Subcutaneous abdominal adipose tissue (tissue), 5 donors: ENCODE results near the gene XIRP2.
"Not testable (repeated sequence)": the region's sequence is repeated elsewhere in the genome, so short reads cannot be mapped to it uniquely, and the experiment has no call there.

Source experiments
- H3K27ac ChIP-seq: one replicate; pipeline ENCODE4 v1.7.0; 2013; ENCODE audit warnings: low read depth, mild to moderate bottlenecking, inconsistent platforms, low read length, moderate library complexity
- H3K27me3 ChIP-seq, 5 donors: one replicate each; pipeline ENCODE4 v1.7.0; 2013; ENCODE audit warnings: low read length in 5 of 5, inconsistent platforms in 1 of 5; ENCODE audit not compliant: control insufficient read depth in 5 of 5, insufficient read depth in 4 of 5
- H3K36me3 ChIP-seq, 5 donors: one replicate each; pipeline ENCODE4 v1.7.0; 2013; ENCODE audit warnings: low read length in 5 of 5; ENCODE audit not compliant: control insufficient read depth in 5 of 5, insufficient read depth in 5 of 5
- H3K4me1 ChIP-seq, 5 donors: one replicate each; pipeline ENCODE4 v1.7.0; 2013; ENCODE audit warnings: low read length in 5 of 5, mild to moderate bottlenecking in 3 of 5, moderate library complexity in 1 of 5; ENCODE audit not compliant: control insufficient read depth in 5 of 5, insufficient read depth in 5 of 5
- H3K4me3 ChIP-seq, 5 donors: one replicate each; pipeline ENCODE4 v1.7.0; 2013; ENCODE audit warnings: low read length in 5 of 5, low read depth in 1 of 5
- H3K9ac ChIP-seq, 5 donors: one replicate each; pipeline ENCODE4 v1.7.0; 2013; ENCODE audit warnings: low read length in 5 of 5, mild to moderate bottlenecking in 4 of 5, moderate library complexity in 3 of 5
- H3K9me3 ChIP-seq, 5 donors: one replicate each; pipeline ENCODE4 v1.7.0; 2013; ENCODE audit warnings: low read length in 5 of 5; ENCODE audit not compliant: control insufficient read depth in 5 of 5
- donor health status: healthy.
- donor health status: healthy.
- donor health status: healthy.
- donor health status: healthy.
- donor health status: healthy.

Gene XIRP2

DNA sequence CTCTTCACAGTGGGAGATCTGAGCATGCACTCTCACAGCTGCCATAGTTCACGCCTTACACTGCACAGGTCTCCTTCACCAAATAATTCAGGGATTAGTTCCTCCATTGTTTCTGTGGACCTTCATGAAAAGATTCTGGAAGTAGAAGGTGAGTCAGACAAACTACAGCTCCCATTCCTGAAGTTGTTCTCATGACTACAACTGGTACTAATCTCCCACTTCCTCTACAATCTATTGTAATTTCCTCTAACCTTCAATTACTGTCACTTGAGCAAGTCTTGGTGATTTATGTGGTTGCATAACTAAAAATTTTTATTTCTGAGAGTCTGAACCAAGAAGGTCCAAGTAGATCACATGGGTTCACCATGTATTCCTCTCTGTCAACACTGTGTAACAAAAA, 128.7 kb downstream of the XIRP2 start:
- H3K4me1 ChIP-seq: no peaks in the 10 kb centered on the region
- no peak overlapping the region for H3K9ac ChIP-seq
- peaks cover 0 to 4% (median 0%) of the 10 kb centered on the region in 5 donors for H3K9me3 ChIP-seq
- H3K36me3 ChIP-seq: no peaks in the 10 kb centered on the region
- H3K27ac ChIP-seq: no peak overlapping the region
- H3K4me3 ChIP-seq: peak overlapping the region in 1 of 5 donors; percentile 17
- no peaks in the 10 kb centered on the region for H3K27me3 ChIP-seq

DNA sequence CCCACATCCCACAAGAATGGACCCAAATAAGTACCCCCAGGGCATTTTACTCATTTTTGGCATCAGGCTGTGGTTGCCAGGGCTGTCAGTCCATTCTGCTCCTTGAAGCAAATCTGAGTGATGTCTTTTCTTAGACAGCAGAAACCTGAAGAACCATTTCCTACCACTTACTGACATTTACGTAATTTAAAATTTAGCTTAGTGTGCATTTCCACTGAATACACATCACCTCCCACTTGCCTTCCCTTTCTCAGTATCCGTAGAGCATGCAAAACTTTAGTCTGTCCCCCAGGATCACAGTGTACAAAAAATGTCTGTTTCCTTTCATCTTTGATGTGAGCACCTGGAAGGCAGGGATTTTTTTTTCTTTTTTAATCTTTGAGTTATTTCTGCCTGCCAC, 130.3 kb downstream of the XIRP2 start:
- Histone ChIP-seq H3K27me3 (no peaks in the 10 kb centered on the region), H3K27ac (no peak overlapping the region)

DNA sequence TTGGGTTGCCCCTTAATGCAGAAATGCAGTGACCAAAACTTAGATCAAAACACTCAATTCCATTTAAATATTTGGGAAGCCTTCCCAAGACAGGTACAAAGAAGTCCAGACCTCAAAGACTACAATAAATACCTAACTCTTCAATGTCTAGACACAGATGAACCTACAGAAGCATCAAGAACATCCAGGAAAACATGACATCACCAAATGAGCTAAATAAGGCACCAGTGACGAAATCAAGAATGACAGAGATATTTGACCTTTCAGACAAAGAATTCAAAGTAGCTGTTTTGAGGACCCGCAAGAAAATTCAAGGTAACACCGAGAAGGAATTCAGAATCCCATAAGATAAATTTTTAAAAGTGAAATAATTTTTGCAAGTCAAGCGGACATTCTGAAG, 140.2 kb downstream of the XIRP2 start:
- H3K4me1 ChIP-seq: no peaks in the 10 kb centered on the region
- H3K4me3 ChIP-seq: no peak overlapping the region
- no peak overlapping the region for H3K9ac ChIP-seq
- peaks cover 0 to 12% (median 8%) of the 10 kb centered on the region in 5 donors for H3K9me3 ChIP-seq
- H3K36me3 ChIP-seq: no peaks in the 10 kb centered on the region
- H3K27me3 ChIP-seq: no peaks in the 10 kb centered on the region
- H3K27ac ChIP-seq: no peak overlapping the region

More for the DNA sequence above, 130.3 kb downstream of the XIRP2 start:
- no peaks in the 10 kb centered on the region for H3K4me1 ChIP-seq
- H3K36me3 ChIP-seq: no peaks in the 10 kb centered on the region
- no peak overlapping the region for H3K4me3 ChIP-seq
- H3K9me3 ChIP-seq: peaks cover 0 to 4% (median 0%) of the 10 kb centered on the region in 5 donors
- no peak overlapping the region for H3K9ac ChIP-seq

DNA sequence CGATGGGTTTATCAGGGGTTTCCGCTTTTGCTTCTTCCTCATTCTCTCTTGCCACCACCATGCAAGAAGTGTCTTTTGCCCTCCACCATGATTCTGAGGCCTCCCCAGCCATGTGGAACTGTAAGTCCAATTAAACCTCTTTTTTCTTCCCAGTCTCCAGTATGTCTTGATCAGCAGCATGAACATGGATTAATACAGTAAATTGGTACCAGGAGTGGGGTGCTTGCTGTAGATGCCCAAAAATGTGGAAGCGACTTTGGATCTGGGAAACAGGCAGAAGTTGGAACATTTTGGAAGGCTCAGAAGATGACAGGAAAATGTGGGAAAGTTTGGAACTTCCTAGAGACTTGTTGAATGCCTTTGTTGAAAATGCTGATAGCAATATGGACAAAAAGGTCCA, 146.7 kb downstream of the XIRP2 start:
- not testable (repeated sequence) for H3K27me3 ChIP-seq, H3K9ac ChIP-seq, H3K4me1 ChIP-seq, H3K36me3 ChIP-seq, H3K27ac ChIP-seq
- peaks cover 0 to 25% (median 19%) of the 10 kb centered on the region in 5 donors for H3K9me3 ChIP-seq
- peak overlapping the region in 1 of 5 donors; percentile 31 for H3K4me3 ChIP-seq

DNA sequence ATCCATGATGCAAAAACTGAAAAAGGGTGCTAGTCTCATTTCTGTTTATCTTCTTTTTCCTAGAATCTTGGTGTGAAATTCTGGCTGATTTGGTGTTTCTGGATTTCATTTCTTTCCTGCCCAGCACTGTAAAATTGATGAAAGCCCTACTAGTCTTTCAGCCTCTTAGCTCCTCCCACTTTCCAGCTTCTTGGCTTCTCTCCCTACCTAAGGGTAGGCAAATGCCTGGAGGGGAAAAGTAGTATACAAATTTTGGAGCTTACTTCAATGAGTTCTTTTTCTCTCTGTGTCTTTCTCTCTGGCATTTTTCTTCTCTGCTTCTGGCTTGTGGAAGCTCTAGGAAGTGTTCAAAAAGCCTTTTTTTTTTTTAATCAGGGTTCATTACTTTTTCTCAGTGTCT, 160.5 kb downstream of the XIRP2 start:
- Histone ChIP-seq H3K4me3 (no peak overlapping the region), H3K9ac (no peak overlapping the region), H3K4me1 (no peaks in the 10 kb centered on the region), H3K9me3 (no peaks in the 10 kb centered on the region), H3K27ac (no peak overlapping the region), H3K36me3 (no peaks in the 10 kb centered on the region), H3K27me3 (no peaks in the 10 kb centered on the region)

DNA sequence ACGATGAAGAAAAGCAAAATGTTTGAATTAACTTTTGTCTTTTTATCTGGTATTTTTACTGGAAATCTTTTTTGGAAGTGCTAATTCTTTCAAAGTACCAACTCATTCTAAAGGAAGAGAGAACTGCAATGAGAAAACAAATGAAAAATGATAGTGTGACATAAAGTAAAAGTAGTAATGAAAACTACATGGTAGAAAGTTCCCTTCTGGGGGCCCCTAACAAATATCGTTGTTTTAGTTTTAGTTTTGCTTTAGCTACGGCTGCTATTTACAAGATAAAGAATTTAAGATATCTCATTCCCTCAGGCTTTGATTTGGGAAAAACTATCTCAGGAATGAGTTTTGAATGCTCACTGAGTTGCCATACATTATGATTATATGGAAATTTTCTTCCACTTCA, 161.4 kb downstream of the XIRP2 start:
- H3K4me3 ChIP-seq: no peak overlapping the region

DNA sequence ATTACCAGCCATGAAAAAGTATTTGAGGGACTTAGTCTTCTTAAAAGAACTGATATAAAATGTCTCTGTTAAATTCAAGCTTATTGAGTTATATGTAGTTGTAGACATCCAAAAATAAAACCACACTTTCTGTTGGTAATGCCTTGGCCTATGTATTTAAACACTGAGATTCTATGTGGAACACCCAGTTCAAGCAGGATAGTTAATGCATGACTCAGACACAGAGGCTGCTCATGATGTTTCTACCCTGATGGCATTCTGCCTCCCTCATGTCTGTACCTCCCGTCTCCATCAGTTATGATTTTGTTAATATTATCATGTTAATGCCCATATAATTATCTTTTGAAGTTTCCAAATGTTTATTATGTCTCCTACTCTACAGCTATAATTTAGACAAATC, 164.5 kb downstream of the XIRP2 start:
- Histone ChIP-seq H3K9ac (no peak overlapping the region), H3K4me3 (no peak overlapping the region), H3K27ac (no peak overlapping the region), H3K36me3 (no peaks in the 10 kb centered on the region), H3K27me3 (no peaks in the 10 kb centered on the region), H3K4me1 (no peaks in the 10 kb centered on the region), H3K9me3 (no peaks in the 10 kb centered on the region)

More for the DNA sequence above, 161.4 kb downstream of the XIRP2 start:
- H3K4me1 ChIP-seq: no peaks in the 10 kb centered on the region
- no peaks in the 10 kb centered on the region for H3K27me3 ChIP-seq
- H3K27ac ChIP-seq: no peak overlapping the region
- no peaks in the 10 kb centered on the region for H3K36me3 ChIP-seq
- no peak overlapping the region for H3K9ac ChIP-seq
- no peaks in the 10 kb centered on the region for H3K9me3 ChIP-seq

DNA sequence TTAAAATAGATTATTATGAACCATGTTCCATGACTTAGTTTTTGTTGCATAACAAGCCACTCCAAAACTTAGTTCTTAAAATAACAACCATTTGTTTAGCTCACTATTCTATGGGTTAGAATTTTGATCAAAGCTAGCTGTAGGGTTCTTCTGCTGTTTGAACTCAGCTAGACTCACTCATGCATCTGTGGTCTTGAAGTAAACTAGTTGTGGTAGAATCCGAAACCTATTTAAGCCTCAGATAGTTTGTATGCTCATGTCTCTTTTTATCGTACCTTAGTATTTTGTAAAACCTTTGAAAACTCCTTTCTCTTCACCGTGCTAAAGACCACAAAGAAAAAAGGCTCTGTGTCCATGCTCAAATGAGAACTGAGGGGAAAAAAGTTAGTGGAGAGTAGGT, 166.6 kb downstream of the XIRP2 start:
- Histone ChIP-seq H3K9me3 (peaks cover 0 to 2% (median 0%) of the 10 kb centered on the region in 5 donors), H3K4me1 (no peaks in the 10 kb centered on the region), H3K9ac (no peak overlapping the region), H3K27me3 (no peaks in the 10 kb centered on the region), H3K27ac (no peak overlapping the region), H3K36me3 (no peaks in the 10 kb centered on the region), H3K4me3 (no peak overlapping the region)

DNA sequence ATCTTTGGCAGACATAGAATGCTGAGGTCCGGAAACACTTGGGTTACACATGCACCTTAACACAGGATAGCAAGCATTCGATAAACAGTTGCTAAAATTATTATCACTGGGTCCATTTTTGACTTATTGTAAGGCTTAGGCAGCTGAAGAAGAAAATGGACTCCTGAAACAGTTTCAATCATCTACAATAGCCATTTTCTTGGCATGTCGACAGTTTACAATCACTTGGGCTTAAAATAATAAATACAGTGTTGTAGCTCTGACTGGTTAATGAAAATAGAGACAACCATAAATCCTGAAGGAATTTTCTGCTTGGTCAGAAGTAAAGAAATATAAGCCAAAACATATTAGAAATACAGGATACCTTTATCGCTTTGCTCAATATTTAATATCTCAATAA, 169.2 kb downstream of the XIRP2 start:
- no peak overlapping the region for H3K9ac ChIP-seq
- H3K9me3 ChIP-seq: peaks cover 0 to 2% (median 0%) of the 10 kb centered on the region in 5 donors
- no peak overlapping the region for H3K4me3 ChIP-seq
- H3K27me3 ChIP-seq: no peaks in the 10 kb centered on the region
- H3K36me3 ChIP-seq: no peaks in the 10 kb centered on the region
- H3K27ac ChIP-seq: no peak overlapping the region
- H3K4me1 ChIP-seq: no peaks in the 10 kb centered on the region

DNA sequence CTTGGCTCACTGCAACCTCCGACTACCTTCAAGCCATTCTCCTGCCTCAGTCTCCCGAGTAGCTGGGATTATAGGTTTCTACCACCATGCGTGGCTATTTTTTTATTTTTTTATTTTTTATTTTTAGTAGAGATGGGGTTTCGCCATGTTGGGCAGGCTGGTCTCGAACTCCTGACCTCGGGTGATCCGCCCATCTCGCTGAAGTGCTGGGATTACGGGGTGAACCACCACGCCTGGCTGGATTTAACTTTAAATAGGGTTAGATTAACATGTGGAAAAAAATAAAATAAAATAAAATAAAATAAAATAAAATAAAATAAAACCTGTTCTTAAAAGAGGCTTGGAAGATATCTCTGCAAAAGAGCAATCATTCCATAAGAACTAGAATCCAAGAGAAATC, 170.9 kb downstream of the XIRP2 start:
- no peaks in the 10 kb centered on the region for H3K4me1 ChIP-seq
- H3K9me3 ChIP-seq: peaks cover 0 to 2% (median 0%) of the 10 kb centered on the region in 5 donors
- no peak overlapping the region for H3K27ac ChIP-seq
- H3K27me3 ChIP-seq: no peaks in the 10 kb centered on the region
- no peak overlapping the region for H3K4me3 ChIP-seq
- H3K9ac ChIP-seq: no peak overlapping the region
- no peaks in the 10 kb centered on the region for H3K36me3 ChIP-seq

DNA sequence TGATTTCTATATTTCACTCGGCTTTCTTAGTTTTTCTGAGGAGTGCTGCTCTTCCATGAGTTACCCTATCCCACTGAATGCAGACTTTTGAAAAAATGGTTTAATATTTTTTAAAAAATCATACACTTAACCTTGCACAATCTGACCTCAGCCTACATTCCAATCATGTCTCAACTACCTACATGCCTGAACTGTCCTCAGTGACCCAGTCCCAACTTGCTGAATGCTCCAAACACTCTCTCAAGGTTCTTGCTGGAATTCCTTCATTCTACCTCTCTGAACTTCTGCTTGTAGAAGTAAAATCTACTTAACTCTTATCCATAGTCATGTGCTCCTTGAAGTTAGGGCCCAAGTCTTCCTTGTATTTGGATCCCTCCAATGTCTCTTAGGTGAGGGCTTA, 181.6 kb downstream of the XIRP2 start:
- H3K4me3 ChIP-seq: no peak overlapping the region
- no peaks in the 10 kb centered on the region for H3K27me3 ChIP-seq
- no peaks in the 10 kb centered on the region for H3K4me1 ChIP-seq
- H3K36me3 ChIP-seq: no peaks in the 10 kb centered on the region
- no peaks in the 10 kb centered on the region for H3K9me3 ChIP-seq
- no peak overlapping the region for H3K9ac ChIP-seq
- H3K27ac ChIP-seq: no peak overlapping the region
